Stimulated activated CD8-positive, alpha-beta memory T cell treated with anti-CD3 and anti-CD28 coated beads, Interleukin-15, amount 100 ng/mL, for 1 hour (primary cell): ENCODE results near the gene CFAP74.

Experiments used
- DNase-seq: peaks from one replicate; pipeline ENCODE4 v3.0.0-alpha.2; 2020; ENCODE audit warnings: low read depth

CFAP74 gene

DNA sequence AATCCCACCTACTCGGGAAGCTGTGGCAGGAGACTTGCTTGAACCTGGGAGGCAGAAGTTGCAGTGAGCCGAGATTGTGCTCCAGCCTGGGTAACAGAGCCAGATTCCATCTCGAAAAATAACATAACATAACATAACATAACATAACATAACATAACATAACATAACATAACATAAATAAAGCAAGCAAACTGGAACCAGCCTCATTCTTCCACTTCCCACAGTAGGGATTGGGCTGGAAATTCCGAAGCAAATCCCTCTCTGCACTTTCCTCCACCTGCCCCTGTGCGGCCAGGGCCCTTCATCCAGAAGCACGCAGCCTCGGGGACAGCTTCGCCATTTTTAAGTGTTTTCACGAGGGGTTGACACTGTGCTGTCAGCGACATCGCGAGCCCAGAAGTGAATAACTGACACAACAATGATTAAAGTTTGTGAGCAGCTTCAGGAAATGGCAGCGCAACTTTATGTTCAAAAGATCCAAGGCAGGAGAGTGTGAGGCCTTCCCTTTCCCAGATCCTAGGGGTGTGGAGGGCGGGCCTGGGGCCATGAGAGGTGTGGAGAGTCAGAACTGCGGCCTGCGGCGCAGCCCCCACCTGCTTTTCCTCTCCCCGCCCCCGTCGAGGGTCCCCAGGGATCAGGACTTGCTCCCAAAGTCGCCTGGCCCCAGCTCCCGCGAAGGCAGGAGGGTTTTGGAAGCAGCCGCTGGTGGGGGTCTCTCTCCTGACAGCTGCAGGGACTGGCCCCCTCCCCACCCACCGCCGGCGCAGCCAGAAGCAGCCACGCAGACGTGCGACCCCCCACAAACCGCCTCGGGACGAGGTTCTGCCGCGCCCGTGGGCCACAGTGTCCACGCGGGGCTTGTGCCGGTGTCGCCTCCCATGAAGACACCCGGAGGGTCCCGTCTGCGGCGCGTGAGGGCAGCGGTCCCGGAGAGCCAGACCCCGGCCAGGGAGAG is 14.9 kb upstream of the CFAP74 start:
- no peak for DNase-seq

DNA sequence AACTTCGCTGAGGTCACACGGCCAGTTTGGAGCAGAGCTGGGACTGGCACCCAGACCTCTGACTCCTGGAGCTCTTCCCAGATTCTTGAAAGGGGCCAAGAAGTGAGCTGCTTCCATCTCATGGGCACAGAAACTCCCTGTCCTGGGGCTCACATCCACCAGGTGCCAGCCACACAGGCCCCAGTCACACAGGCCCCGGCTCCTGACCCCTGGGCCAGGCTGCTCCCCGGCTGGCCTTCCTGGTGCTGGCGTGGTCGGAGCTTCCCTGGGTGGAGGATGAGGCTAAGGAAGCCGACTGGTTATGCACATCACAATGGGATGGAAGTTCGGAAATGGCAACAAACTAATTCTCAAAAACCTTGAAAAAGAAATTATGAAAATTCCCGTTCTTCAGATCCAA is 12.5 kb upstream of the CFAP74 start:
- no peak for DNase-seq

DNA sequence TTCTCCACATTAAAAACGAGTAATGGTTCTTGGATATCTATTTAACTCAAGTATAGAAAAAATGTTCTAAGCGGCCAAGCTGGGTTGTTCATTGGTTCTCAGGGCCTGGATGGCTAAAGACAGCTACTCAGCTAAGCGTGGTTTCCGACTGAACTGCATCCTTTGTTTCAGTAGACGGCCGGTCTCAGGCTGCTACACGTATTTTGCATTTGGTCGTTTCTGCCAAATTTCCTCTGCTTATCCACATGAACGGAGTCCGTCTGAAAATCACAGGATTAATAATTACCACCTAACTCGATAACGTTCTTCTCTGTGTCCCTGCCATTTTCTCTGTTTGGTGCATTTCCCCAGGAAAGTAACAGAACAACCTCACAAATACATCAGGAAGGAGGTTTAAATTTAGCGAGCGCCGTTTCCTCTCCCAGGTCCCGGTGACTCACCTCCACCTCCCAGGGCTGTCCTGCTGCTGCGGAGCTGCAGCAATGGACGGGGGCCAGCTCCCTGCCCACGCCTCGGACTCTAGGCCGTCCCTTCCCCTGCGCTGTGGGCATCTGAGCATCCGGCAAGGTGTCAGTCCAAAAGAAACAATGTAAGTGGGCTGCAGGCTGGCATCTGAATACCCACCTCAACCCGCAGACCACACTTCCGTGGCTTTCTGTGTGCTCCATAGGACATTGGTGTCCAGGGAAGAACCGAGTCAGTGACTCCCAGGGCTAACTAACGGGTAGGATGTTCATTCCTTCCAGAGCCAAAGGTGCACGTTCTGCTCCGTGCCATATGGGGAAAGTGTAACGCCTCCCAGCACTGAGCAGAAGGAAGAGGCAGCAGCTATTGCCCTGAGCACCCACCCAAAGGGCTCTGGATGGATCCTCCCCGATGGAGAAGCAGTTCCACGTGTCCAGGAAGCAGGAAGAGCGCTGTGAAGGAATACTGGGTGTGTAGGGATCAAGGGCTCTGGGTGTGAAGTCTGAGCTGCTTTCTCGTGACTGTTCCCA is 11.5 kb upstream of the CFAP74 start:
- DNase-seq, result no peak

DNA sequence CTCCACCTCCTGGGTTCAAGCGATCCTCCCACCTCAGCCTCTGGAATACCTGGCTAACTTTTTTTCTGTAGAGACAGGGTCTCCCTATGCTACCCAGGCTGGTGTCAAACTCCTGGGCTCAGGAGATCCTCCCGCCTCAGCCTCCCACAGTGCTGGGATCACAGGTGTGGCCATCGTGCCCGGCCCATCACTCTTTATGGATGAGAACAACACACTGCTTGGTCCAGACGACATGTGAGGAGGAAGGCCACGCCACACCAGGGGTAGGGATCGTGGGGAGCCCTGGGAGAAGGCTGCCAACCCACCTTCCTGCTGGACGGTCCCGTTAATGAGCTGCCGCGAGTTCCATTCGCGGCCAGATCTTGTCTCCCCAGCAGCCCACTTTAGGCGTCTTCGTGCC is 10.6 kb upstream of the CFAP74 start:
- no peak for DNase-seq

DNA sequence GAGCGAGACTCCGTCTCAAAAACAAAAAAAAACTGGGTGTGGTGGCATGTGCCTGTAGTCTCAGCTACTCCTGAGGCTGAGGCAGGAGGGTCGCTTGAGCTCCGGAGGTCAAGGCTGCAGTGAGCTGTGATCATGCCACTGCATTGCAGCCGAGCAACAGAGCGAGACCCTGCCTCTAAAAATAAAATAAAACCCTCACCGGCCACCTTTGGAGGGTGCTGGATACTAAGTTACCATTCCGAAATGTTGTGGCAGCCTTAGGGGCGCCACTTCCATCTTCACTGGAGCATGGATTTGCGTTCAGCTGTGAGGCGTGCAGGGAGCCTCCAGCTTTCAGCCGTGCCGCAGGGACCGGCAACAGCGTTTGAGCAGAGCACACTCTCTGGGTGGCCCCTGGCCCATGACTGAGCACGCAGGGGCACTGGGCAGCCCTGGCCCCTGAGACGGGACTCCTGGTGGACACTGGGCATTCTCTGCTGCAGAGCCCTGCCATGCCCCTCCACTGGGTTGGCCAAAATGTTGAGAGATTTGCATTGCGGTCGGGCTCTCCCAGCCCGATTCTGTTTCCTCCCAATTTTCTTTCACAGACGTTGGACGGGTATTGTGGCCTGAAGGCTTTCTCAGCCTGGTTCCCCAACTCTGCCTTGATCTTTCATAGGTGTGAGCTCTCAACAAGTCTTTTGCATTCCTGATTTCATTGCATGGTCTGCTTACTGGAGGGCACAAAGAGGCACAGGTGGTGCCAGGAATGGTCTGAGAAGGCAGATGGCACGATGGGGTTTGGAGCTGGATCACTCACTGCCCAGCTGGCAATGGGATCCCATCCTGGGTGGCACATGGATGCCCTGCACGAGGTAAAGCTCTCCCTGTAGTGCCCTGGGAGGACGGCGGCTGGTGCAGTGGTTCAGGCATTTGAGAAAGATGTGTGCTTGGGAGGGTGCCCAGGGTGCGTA is 5.8 kb upstream of the CFAP74 start:
- no peak for DNase-seq

DNA sequence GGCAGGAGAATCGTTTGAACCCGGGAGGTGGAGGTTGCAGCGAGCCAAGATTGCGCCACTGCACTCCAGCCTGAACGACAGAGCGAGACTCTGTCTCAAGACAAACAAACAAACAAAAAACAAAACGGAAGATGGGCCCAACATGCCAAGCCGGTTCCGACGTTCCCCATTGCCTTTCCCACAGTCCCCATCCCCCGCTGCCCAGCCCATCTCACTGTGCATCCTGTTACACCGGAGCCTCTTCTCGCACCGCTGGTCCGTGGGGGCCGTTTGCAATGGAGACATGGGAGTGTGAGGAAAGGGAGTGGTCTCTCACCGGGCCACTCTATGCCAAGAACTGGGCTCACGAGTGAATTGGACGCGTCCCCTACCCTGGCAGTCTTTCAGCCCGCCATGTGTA is 1.3 kb upstream of the CFAP74 start:
- DNase-seq, result no peak

DNA sequence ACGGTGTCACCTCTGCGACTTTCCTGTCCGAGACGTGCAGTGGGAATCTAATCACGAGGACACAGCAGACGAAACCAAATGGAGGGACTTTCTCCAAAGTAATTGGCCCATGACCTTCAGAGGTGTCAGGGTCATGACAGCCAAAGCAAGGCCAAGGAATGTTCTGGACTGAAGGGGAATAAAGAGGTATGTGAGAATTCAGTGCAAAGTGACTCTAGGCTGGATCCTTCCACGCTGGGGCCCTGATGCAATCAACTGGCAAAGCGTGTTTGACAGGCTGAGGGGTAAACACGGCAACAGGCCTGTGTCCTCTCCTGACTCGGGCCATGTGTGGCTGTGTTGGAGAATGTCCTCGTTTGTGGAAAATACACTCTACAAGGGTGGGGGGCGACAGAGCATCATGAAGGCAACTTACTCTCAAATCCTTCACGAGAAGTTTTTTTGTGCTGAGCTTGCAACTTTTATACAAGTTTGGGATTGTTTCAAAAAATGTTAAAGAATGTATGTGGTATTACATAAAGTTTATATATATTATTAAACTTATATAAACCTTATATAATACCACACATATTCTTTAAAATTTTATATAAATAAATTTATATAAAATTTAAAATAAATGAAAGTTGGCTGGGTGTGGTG is 1.7 kb downstream of the CFAP74 start:
- no peak for DNase-seq

DNA sequence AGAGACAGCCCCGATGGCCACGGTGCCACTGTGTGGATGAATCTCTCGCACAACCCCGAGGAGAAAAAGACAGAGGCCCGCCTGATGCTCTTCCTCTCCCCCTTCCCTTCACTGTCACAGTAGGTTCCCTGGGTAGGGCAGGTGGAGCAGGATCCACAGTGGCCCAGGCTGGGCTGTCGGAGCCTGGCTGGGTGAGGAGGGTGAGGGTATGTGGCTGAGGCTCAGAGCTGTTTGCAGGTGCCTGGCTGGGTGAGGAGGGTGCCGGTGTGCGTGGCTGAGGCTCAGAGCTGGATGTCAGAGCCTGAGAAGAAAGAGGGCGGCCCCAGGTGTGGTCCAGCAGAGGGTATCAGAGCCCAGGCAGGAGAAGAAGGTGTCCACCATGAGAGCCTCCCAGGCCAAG is 2.7 kb downstream of the CFAP74 start:
- DNase-seq, result no peak

DNA sequence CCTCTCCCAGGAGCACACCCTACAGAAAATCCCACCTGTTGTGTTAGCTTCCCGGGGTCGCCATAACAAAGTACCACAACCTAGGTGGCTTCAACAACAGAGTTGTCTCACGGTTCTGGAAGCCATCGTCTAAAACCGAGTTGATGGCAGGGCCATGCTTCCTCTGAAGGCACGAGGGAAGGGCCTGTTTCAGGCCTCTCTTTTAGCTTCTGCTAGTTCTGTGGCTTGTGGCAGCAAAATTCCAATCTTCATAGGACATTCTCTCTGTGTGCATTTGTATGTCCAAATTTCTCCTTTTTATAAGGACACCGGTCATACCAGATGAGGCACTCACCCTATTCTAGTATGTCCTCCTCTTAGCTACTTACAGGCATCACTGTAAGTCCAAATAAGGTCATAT is 3.2 kb downstream of the CFAP74 start:
- no peak for DNase-seq

DNA sequence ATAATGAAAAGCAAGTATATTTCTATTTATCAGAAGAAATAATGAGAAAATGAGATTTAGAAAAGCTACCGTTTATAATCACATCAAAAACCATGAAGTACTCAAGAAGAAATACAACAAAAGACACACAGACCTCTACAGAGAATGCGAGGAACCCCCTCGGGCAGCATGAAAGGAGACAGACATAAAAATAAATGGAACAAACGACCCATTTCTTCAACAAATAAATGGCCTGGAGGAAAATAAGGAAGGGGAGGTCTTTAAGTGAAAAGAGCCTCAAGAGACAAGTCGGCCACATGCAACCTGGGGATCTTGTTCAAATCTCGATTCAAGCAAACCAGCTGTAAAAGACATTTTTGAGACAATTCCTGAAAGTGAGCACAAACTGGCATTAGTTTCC is 6.0 kb downstream of the CFAP74 start:
- DNase-seq, result no peak

DNA sequence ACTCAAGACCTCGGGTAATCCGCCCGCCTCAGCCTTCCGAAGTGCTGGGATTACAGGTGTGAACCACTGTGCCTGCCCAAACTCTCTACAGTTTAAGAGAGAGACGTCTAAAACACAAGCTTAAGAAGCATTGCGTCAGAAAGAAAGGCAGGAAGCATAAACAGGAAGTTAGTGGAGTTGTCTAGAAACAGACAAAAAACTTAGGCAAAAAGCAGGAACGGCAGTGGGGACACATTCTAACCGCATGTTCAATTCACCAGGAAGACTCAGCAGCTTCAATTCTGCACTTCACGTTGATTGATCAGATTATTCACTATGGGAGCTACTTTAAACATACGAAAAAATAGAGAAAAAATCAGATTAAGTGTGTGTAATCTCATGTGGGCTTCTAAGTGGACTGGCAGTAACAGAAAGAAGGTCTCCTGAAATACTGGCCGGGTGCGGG is 7.4 kb downstream of the CFAP74 start:
- DNase-seq, result no peak

DNA sequence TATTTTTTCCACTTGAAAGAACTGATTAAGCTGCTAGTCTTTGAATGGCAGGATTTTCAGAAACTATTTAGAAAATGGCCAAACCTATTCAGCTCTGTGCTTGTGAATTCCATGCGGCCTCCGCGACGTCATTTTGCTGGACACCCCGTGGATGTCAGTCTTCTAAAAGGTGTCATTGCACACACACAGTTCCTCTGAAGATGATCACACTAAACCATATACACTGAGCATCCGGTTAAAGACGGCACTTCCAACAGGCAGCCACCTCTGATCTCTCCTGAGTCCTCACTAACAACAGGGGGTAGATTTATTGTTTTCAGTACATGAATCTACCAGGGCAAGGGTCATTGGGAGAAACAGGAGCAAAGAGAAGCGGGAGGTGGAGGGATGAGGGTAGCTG is 9.1 kb downstream of the CFAP74 start:
- no peak for DNase-seq

DNA sequence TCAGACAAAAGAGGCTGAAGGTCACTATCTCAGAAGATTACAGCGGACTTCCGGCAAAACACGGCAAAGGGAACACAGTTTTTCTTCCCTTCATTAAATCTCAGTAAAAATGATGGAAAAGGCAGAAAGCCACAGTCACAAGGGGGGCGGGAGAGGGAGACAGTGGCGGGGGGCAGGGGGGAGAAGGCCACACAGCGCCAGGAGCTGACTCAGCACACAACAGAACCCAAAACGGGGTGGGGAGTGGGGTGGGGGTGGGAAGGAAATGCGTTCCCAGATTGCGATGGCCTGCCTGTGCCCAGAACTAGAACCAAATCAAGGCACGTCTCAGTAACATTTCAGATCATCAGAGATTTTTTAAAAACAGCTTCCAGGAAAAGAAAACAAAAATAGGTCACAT is 13.4 kb downstream of the CFAP74 start:
- no peak for DNase-seq

DNA sequence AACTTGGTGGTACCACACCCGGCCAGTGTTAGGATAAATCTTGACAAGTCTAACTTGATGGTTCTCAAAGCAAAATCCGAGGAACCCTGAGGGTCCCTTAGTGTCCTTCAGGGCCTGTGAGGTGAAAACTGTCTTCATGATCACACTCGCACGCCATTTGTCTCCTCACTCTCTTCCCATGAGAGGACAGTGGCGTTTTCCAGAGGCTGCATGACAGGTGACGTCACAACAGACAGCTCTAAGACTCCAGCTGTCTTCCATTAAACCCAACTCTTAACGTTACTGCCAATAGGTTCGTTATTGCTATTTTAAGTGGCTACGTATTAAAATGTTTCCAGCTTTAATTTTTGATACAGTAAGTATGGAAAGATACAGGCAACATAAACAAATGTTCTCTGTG is 13.8 kb downstream of the CFAP74 start:
- no peak for DNase-seq

DNA sequence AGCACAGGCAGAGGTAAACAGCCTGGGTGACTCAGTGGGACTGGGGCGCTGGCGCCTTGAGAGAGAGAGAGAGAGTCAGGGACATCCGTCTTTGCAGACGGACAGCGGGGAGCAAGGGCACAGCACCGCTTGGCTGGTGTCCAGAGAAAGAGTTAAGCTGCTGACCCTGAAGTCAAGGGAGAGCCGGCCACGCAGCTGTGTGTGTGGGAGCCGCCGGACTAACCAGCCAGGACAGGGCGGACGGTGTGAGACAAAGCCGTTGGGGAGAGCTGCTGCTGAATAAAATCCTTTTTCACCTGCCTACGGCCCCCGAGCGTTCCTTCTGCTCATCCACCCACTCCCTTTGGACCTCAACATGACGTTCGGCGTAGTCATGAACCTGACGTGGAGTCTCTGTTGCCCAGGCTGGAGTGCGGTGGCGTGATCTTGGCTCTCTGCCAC is 14.5 kb downstream of the CFAP74 start:
- no peak for DNase-seq

DNA sequence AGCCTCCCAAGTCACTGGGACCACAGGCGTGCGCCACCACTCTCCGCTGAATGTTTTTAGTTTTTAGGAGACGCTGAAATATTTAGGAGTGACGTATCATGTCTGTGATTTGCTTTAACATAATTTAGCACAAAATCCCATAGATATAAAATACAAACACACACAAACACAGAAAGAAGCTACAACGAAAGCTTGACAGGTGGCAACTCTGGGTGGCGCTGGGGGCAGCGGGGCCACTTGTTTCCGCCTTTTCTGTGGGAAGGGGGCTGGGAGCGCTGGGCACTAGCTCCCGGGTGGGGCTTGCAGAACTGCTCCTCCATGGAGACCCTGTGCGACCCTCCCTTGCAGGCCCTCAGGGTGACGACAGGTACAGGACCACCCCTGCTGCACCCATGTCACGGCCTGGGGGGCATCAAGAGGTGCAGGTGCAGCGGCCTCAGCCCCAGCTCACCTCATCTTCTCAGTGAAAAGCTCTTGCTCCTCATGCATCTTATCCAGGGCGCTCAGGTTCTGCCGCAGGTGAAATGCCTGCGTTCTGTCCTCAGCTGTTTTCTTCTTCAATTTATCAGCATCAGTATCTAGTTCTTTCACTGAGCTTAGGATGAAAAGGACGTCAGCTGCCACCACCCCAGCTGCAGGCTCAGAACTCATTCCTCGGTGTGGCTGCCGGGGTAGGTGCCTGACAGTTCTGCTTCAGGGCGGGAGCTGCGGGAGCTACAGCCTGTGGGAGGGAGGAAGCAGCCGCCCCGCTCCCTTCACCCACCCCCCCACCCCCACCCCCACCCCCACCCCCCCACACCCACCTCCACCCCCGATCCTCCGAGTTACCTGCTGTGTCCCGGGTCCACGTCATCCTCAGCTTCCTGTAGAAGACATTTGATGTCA is 15.3 kb downstream of the CFAP74 start:
- DNase-seq, result no peak

DNA sequence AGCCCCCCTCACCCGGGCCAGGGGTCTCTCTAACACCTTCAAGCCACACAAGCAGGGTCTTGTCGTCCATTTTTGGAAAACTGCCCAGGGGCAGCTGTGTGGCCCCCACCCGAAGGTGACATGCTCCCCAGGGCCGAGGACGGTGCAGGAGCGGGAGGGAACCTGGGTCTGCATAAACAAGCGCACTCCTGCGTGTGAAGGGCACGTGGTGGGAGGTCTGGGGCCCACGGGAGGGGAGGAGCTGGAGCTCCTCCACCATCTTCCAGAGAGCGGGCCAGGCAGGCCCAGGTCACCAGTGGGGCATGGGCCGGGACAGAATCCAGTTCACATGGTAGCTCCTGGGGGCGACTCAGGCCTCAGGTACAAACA is 16.5 kb downstream of the CFAP74 start:
- DNase-seq, result no peak

DNA sequence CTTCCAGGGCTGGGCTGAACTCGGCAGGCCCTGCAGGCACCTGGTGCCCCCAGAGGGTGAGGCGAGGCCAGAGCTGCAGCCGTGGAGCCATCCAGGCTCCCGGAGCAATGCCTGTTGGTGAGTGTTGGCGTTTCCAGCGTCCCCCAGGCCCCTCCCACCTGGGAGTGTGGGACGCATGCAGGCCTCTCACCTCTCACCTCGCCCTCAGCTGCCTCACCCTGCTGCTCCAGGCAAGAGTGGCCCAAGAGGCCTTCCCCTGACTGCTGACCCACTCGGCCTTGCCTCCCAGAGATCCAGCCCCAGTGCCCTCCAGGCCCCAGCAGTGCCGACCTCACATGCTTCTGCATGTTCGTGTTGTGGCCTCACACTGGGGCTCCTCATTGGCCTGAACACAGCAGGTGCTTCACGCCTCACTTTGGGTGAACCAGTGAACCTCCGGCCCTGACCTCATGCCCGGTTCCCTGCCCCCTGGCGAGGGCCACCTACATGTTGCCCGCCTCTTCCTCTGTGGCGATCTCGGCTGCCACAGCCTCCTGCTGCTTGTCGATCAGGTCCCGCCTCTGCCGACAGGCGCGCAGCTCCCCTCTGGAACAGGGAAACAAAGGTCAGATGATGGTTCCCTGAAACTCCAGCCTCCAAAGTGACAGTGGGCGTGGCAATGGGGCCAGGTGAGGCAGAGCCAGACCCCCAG is 17.0 kb downstream of the CFAP74 start:
- no peak for DNase-seq

DNA sequence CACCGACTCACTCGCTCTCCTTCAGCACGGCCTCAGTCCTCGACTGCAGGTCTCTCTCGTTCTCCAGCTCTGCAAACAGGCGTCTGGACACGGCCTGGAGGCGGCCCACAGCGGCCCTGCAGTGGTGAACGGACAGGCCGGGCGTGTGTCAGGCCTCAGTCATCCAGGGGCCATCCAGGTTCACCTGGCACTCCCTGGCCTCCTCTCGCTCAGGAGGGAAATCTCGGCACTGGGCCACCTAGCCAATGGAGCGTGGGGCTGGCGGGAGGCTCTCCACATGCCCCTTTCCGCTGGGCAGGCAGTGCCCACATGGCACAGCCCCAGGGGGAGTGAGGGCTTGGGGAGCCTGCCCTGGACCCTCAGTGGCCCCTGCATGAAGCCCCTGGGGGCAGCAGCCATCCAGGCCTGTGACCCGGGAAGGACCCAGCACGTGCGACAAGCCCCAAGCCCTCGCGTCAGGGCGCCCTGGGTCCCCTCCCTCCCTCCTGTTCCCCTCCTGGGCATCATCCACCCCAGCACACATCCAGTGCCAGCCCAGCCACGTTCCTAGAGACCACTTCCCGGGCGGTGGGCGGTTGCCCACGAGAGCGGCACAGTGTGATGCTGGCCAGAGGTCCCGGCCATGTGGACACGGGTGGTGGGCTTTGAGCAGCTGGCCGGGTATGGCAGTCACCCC is 18.1 kb downstream of the CFAP74 start:
- DNase-seq, result no peak
